Lower lobe of right lung (tissue), 2 donors: Measurements from ENCODE around the gene ITSN1. TPM values are rescaled to one million over a fixed set of nuclear protein-coding genes. Genes with fewer than 3 reads are reported as not detected.

Experiments
- ATAC-seq, 2 donors: fragments of 200-7000 bp; cut with Tn5 transposase; one replicate each; pipeline ENCODE4 v1.9.1; 2020 to 2022; ENCODE audit warnings: mild to moderate bottlenecking in 2 of 2, moderate library complexity in 2 of 2
- DNase-seq: peaks from one replicate; pipeline ENCODE4 v3.0.0-alpha.2; 2020
- H3K27ac ChIP-seq: fragments of 200-600 bp; one replicate; pipeline ENCODE4 v1.8.0; 2022
- H3K27me3 ChIP-seq: fragments of 200-600 bp; one replicate; pipeline ENCODE4 v1.8.0; 2022; ENCODE audit warnings: low read depth
- H3K36me3 ChIP-seq: fragments of 200-600 bp; one replicate; pipeline ENCODE4 v1.8.0; 2022; ENCODE audit warnings: mild to moderate bottlenecking
- H3K4me1 ChIP-seq: fragments of 200-600 bp; one replicate; pipeline ENCODE4 v1.8.0; 2022
- H3K4me3 ChIP-seq: fragments of 200-600 bp; one replicate; pipeline ENCODE4 v1.8.0; 2022; ENCODE audit warnings: mild to moderate bottlenecking
- H3K9me3 ChIP-seq: fragments of 200-600 bp; one replicate; pipeline ENCODE4 v1.8.0; 2022
- intact Hi-C: fragments of 100-400 bp; cut with DNase I; formaldehyde crosslinking; loops from one replicate; pipeline ENCODE4 v1.11.0; 2022
- total RNA-seq: library from RNA; stranded (reverse); fragmentation: NEBNext Ultra II Directional; extraction: Animal tissue kit (Norgen Biotek cat#: 25700); gene quantifications from one replicate; pipeline ENCODE4 v1.2.1, GENCODE V29; 2021
- TF ChIP-seq, protein P1 (sequence below): fragments of 200-600 bp; IDR thresholded peaks from one replicate; pipeline ENCODE4 v1.8.0; 2022; ENCODE audit warnings: antibody characterized with exemption, mild to moderate bottlenecking
- donor health status: DM: no; HTN: yes; CAD: no; lungs with severe emphysema.

The ITSN1 gene
- total RNA-seq, 1 donor from 2014 or later: 31.4 TPM

DNA sequence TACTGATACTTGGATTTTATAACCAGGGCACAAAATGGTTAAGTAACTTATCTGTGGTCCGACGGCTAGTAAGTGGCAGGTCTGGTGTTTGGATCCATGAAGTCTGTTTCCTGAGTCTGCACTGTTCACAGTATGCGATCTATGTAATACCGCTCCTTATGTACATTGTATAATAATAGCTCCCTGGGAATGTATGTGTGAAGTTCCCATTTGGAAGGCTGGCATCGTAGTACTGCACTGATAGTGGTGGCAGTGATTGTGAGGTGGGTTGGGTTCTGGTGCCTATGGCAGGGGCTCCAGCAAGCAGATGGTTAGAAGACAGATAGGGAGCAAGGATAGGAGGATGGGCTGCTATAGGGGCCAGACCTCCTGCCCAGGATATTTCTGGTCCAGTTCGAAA is 25.3 kb downstream of the ITSN1 start:
- ATAC-seq (no peak), DNase-seq (no peak)
- intact Hi-C loops: no loop called here
- Histone ChIP-seq H3K27ac (no peak overlapping the region), H3K27me3 (no peaks in the 10 kb centered on the region), H3K36me3 (no peaks in the 10 kb centered on the region), H3K4me3 (no peak overlapping the region), H3K9me3 (no peaks in the 10 kb centered on the region), H3K4me1 (peaks cover 9% of the 10 kb centered on the region)
- TF ChIP-seq, protein P1, sequence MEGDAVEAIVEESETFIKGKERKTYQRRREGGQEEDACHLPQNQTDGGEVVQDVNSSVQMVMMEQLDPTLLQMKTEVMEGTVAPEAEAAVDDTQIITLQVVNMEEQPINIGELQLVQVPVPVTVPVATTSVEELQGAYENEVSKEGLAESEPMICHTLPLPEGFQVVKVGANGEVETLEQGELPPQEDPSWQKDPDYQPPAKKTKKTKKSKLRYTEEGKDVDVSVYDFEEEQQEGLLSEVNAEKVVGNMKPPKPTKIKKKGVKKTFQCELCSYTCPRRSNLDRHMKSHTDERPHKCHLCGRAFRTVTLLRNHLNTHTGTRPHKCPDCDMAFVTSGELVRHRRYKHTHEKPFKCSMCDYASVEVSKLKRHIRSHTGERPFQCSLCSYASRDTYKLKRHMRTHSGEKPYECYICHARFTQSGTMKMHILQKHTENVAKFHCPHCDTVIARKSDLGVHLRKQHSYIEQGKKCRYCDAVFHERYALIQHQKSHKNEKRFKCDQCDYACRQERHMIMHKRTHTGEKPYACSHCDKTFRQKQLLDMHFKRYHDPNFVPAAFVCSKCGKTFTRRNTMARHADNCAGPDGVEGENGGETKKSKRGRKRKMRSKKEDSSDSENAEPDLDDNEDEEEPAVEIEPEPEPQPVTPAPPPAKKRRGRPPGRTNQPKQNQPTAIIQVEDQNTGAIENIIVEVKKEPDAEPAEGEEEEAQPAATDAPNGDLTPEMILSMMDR: no peak

DNA sequence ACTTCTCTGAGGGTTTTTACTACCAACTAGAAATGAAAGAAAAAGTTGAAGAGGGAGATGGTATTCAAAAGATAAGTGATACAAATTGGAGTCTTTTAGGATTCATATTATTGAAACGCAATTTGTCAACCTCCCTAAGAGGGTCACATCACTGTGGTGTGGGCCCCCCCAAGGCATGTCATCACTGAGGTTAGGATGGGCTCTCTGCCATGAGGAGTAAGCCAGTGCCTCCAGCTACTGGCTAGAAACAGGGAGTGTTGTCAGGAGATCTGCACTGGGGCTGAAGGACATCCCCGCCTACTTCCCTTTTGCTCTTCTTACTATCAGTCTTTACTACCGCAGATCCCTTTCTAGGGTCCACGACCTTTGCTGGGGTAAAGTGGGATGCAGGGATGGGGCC is 25.9 kb downstream of the ITSN1 start:
- Histone ChIP-seq H3K4me1 (peaks cover 9% of the 10 kb centered on the region), H3K27ac (no peak overlapping the region), H3K4me3 (no peak overlapping the region), H3K36me3 (no peaks in the 10 kb centered on the region), H3K27me3 (no peaks in the 10 kb centered on the region), H3K9me3 (no peaks in the 10 kb centered on the region)
- no peak for DNase-seq
- no peak for ATAC-seq
- TF ChIP-seq, protein P1: no peak
- intact Hi-C loops: no loop called here

DNA sequence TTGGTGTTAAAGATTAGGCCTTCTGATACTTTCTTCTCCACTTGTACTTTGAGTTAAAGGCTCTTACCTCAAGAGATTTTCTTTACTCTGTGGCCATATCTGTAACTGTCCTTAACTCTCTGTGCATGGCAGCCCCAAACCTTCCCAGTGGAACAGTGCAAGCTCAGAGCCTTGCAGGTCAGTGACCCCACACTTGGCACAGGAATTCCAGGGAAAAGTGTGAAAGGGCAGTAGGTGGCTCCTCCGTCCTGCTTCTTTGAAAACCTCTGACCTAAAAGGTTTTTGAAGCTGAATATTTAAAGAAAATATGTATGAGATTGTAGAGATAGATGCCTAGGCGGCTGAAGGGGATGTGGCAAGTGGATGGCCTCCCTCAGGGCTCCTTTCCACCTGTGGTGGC is 26.3 kb downstream of the ITSN1 start:
- TF ChIP-seq, protein P1: no peak
- peaks cover 9% of the 10 kb centered on the region for H3K4me1 ChIP-seq
- ATAC-seq (no peak), DNase-seq (no peak)
- intact Hi-C loops: no loop called here
- no peak overlapping the region for H3K27ac ChIP-seq
- H3K27me3 ChIP-seq: no peaks in the 10 kb centered on the region
- no peak overlapping the region for H3K4me3 ChIP-seq
- H3K36me3 ChIP-seq: no peaks in the 10 kb centered on the region
- H3K9me3 ChIP-seq: no peaks in the 10 kb centered on the region

DNA sequence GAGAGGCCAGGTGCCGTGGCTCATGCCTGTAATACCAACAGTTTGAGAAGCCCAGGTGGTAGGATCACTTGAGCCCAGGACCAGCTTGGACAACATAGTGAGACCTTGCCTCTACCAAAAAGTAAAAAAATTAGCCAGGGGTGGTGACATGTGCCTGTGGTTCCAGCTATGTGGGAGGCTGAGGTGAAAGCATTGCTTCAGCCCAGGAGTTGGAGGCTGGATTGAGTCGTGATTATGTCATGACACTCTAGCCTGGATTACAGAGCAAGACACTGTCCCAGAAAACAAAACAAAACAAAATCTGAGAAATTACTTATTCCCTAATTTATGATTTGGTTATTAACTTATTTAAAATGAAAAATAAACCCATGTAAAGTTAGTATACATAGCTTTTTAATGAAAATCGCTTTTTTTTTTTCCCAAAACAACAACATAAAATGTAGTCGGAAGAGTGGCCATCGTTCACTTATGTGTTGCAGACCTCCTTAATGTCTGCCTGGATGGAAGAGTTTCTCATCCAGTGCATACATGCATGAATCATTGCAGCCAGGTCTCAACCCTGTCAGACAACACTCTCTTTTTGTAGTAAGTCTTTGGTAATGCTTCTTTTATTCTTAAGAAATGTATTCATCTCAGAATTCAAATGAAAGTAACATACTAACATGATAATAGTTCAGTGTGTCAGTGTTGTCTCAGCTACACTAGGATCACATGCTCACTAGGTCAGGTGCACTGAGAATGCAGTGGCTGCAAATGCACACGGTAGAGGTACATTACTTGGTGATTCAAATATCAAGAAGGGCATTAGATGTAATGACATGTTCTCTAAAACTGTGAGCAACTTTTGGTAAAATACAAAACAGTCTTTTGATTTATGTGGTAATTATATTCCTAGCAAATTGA is 28.0 kb downstream of the ITSN1 start:
- DNase-seq (no peak), ATAC-seq (no peak)
- intact Hi-C loops: no loop called here
- H3K27ac ChIP-seq: no peak overlapping the region
- no peaks in the 10 kb centered on the region for H3K27me3 ChIP-seq
- H3K9me3 ChIP-seq: no peaks in the 10 kb centered on the region
- no peaks in the 10 kb centered on the region for H3K36me3 ChIP-seq
- H3K4me1 ChIP-seq: peaks cover 9% of the 10 kb centered on the region
- no peak overlapping the region for H3K4me3 ChIP-seq
- TF ChIP-seq, protein P1: no peak

DNA sequence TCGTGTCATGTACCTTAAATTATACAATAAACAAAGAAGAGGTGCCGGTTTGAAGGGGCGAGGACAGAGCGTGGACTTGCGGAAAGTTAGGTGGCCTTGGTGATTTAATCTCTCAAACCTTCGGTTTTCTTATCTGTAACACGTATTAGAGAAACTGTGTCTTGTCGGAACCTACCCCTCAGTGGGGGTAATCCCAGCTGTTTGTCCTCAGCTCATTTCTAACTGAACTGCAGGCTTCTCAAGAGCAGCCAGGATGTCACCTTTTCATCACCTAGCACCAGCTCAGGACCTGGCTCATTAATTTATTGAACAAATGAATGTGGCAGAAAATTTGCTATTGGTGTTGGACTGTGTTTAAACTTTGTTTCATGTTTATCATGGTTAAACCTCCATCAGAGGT is 31.2 kb downstream of the ITSN1 start:
- no peak for ATAC-seq
- Histone ChIP-seq H3K4me3 (no peak overlapping the region), H3K4me1 (peaks cover under 1% of the 10 kb centered on the region), H3K27ac (no peak overlapping the region), H3K36me3 (no peaks in the 10 kb centered on the region), H3K27me3 (no peaks in the 10 kb centered on the region), H3K9me3 (no peaks in the 10 kb centered on the region)
- no peak for DNase-seq
- intact Hi-C loops: no loop called here
- TF ChIP-seq, protein P1: no peak
